HEK293 (cell line): ENCODE measurements around the gene COA1.

Experiments used
- KLF16 ChIP-seq: fragments of 450-650 bp; formaldehyde crosslinking; IDR thresholded peaks from 2 replicates; pipeline ENCODE4 v1.5.1; 2017; ENCODE audit warnings: missing biosample characterization, missing genetic modification characterization
- PRDM1 ChIP-seq: fragments of 450-650 bp; formaldehyde crosslinking; IDR thresholded peaks from 2 replicates; pipeline ENCODE4; 2016; ENCODE audit warnings: missing biosample characterization, missing genetic modification characterization
- TCF7L2 ChIP-seq: IDR thresholded peaks from 2 replicates; pipeline ENCODE4 v1.6.1; 2011; ENCODE audit warnings: low read depth, mild to moderate bottlenecking, inconsistent platforms, low read length, moderate library complexity, borderline replicate concordance
- ZBTB11 ChIP-seq: fragments of 450-650 bp; formaldehyde crosslinking; conservative IDR thresholded peaks from 2 replicates; pipeline ENCODE4 v1.5.1; 2016; ENCODE audit warnings: low read depth, missing biosample characterization, missing genetic modification characterization
- ZNF549 ChIP-seq: fragments of 450-650 bp; IDR thresholded peaks from 2 replicates; pipeline ENCODE4 v1.5.1; 2018; ENCODE audit warnings: missing biosample characterization, missing genetic modification characterization, mild to moderate bottlenecking, inconsistent platforms, moderate library complexity
- ZNF768 ChIP-seq: fragments of 450-650 bp; formaldehyde crosslinking; IDR thresholded peaks from 2 replicates; pipeline ENCODE4 v1.5.1; 2018; ENCODE audit warnings: missing biosample characterization, mild to moderate bottlenecking, missing genetic modification characterization

DNA sequence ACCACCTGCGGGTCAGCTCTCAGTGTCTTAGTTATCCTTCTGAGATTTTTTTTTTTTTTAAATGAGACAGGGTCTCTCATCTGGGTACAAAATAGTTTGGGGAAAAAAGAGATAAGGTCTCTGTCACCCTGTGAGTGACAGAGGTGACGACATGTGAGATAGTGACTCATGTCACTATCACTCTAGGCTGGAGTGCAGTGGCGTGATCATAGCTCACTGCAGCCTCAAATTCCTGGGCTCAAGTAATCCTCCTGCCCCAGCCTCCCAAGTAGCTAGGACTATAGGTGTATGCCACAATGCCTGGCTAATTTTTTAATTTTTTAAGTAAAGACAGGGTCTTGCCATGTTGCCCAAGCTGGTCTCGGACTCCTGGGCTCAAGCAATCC lies 39.6 kb upstream of the COA1 start:
- TF ChIP-seq ZNF549 (no peak), PRDM1 (tag by site-specific recombination) (no peak), TCF7L2 (no peak), ZBTB11 (tag by site-specific recombination) (no peak), ZNF768 (tag by site-specific recombination) (no peak), KLF16 (tag by site-specific recombination) (no peak)
